ENCODE results near the gene TK2. TPM values are rescaled to one million over a fixed set of nuclear protein-coding genes. Genes with fewer than 3 reads are reported as not detected.

The TK2 gene
- total RNA-seq, 2 experiments from 2014 or later: 13.4 to 13.9 TPM

DNA sequence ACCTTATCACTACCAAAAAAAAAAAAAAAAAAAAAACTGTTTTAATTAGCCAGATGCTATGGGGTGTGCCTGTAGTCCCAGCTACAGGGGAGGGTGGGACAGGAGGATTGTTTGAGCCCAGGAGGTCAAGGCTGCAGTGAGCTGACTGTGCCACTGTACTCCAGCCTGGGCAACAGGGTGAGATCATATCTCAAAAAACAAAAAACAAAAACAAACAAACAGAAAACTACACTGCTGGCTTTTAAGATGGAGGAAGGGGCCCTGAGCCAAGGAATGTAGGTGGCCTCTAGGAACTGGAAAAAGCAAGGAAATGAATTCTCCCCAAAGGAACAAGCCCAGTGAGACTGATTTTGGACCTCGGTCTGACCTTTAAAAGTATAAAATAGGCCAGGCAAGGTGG, 61.4 kb downstream of the TK2 start:
- no peak overlapping the region for H3K27ac Mint-ChIP-seq
- no peak for DNase-seq
- peaks cover 18% of the 10 kb centered on the region for H3K4me1 Mint-ChIP-seq
- POLR2A ChIA-PET: no interaction called here
- H3K27me3 Mint-ChIP-seq: no peaks in the 10 kb centered on the region
- CTCF ChIA-PET: interaction anchor here (0.6 to 2.6 kb wide), 4 partner anchors 12 to 83 kb away, joined by 3 to 12 read pairs (median 4); no protein-coding TSS in a partner anchor
- no peaks in the 10 kb centered on the region for H3K9me3 Mint-ChIP-seq
- no peaks in the 10 kb centered on the region for H3K36me3 Mint-ChIP-seq (ENCODE audit: low read depth)
- H3K4me3 Mint-ChIP-seq: no peak overlapping the region

DNA sequence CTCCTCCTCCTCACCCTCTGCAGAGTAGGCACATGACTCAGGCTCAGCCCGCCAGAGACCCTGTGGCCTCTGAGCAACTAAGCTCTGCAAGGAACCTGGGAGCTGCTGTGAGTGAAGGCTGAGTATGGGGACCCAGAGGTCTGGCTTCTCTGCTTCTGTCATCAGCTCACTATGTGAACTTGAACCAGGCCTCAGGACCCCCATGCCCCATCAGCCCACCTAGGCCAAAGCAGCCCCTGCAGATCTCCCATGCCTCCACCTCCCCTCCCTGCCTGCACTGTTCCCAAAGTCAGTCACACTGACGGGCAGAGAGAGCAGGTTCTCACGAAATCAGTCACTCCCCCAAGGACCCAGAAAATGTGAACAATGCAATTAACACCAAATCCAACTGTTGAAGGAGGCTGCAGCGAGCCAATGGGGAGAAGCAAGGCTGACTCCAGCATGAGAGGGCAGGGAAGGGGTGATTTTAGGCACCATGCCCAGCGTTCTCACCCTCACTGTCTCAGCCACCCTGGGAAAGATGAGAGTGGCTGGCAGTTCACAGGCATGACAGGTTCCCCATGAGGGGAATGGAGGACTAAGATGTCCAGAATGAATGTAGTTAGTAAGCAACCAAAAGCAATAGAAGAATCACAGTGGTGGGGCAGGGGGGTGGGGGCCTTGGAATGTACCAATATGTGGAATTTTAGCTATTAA, 62.2 kb downstream of the TK2 start:
- H3K27ac Mint-ChIP-seq: no peak overlapping the region
- no peaks in the 10 kb centered on the region for H3K9me3 Mint-ChIP-seq
- ChIA-PET POLR2A (interaction anchor here (1.0 to 1.3 kb wide), 2 partner anchors 11 to 15 kb away, joined by 3 to 7 read pairs; no protein-coding TSS in a partner anchor), CTCF (interaction anchor here (0.6 to 2.6 kb wide), 4 partner anchors 11 to 82 kb away, joined by 3 to 12 read pairs (median 4); no protein-coding TSS in a partner anchor)
- DNase-seq: no peak
- no peak overlapping the region for H3K4me3 Mint-ChIP-seq
- H3K36me3 Mint-ChIP-seq (ENCODE audit: low read depth): no peaks in the 10 kb centered on the region
- H3K27me3 Mint-ChIP-seq: no peaks in the 10 kb centered on the region
- peaks cover 25% of the 10 kb centered on the region for H3K4me1 Mint-ChIP-seq

GRCh38 chr16:66486773-66487579, 62.9 kb downstream of the TK2 start:
- Mint-ChIP-seq H3K27me3 (no peaks in the 10 kb centered on the region), H3K36me3 (ENCODE audit: low read depth) (no peaks in the 10 kb centered on the region), H3K9me3 (no peaks in the 10 kb centered on the region), H3K4me3 (no peak overlapping the region), H3K27ac (no peak overlapping the region), H3K4me1 (peaks cover 25% of the 10 kb centered on the region)
- ChIA-PET POLR2A (interaction anchor here (1.0 to 1.3 kb wide), 2 partner anchors 10 to 16 kb away, joined by 3 to 7 read pairs; no protein-coding TSS in a partner anchor), CTCF (interaction anchor here (2.6 kb wide), 1 partner anchor 81 kb away, joined by 12 read pairs; no protein-coding TSS in a partner anchor)
- DNase-seq: no peak

GRCh38 chr16:66486199-66486772, 63.6 kb downstream of the TK2 start:
- Mint-ChIP-seq H3K27ac (no peak overlapping the region), H3K4me3 (no peak overlapping the region), H3K27me3 (no peaks in the 10 kb centered on the region), H3K9me3 (no peaks in the 10 kb centered on the region), H3K4me1 (peaks cover 25% of the 10 kb centered on the region), H3K36me3 (ENCODE audit: low read depth) (no peaks in the 10 kb centered on the region)
- DNase-seq: no peak
- ChIA-PET CTCF (interaction anchor here (2.6 kb wide), 1 partner anchor 81 kb away, joined by 12 read pairs; no protein-coding TSS in a partner anchor), POLR2A (interaction anchor here (1.0 kb wide), 1 partner anchor 17 kb away, joined by 3 read pairs; no protein-coding TSS in a partner anchor)

GRCh38 chr16:66485376-66485775, 64.5 kb downstream of the TK2 start:
- CTCF ChIA-PET: interaction anchor here (1.1 to 4.0 kb wide), 3 partner anchors 9 to 109 kb away, joined by 3 to 65 read pairs (median 3); no protein-coding TSS in a partner anchor
- POLR2A ChIA-PET: interaction anchor here (1.1 kb wide), 1 partner anchor 79 kb away, joined by 3 read pairs; no protein-coding TSS in a partner anchor
- Mint-ChIP-seq H3K4me3 (no peak overlapping the region), H3K27ac (no peak overlapping the region), H3K4me1 (peaks cover 25% of the 10 kb centered on the region), H3K36me3 (ENCODE audit: low read depth) (no peaks in the 10 kb centered on the region), H3K27me3 (no peaks in the 10 kb centered on the region), H3K9me3 (no peaks in the 10 kb centered on the region)
- DNase-seq: no peak

- ChIA-PET POLR2A (interaction anchor here (0.8 to 1.1 kb wide), 2 partner anchors 68 to 78 kb away, joined by 3 read pairs; partner anchors contain the start of gene CKLF), CTCF (interaction anchor here (0.6 to 4.0 kb wide), 4 partner anchors 8 to 203 kb away, joined by 3 to 65 read pairs (median 4); no protein-coding TSS in a partner anchor)
- Mint-ChIP-seq H3K4me1 (peaks cover 27% of the 10 kb centered on the region), H3K27ac (no peak overlapping the region), H3K4me3 (no peak overlapping the region), H3K27me3 (no peaks in the 10 kb centered on the region), H3K9me3 (no peaks in the 10 kb centered on the region), H3K36me3 (ENCODE audit: low read depth) (no peaks in the 10 kb centered on the region)
- no peak for DNase-seq
These were observed 65.3 kb downstream of the TK2 start for GRCh38 chr16:66484453-66485213.

DNA sequence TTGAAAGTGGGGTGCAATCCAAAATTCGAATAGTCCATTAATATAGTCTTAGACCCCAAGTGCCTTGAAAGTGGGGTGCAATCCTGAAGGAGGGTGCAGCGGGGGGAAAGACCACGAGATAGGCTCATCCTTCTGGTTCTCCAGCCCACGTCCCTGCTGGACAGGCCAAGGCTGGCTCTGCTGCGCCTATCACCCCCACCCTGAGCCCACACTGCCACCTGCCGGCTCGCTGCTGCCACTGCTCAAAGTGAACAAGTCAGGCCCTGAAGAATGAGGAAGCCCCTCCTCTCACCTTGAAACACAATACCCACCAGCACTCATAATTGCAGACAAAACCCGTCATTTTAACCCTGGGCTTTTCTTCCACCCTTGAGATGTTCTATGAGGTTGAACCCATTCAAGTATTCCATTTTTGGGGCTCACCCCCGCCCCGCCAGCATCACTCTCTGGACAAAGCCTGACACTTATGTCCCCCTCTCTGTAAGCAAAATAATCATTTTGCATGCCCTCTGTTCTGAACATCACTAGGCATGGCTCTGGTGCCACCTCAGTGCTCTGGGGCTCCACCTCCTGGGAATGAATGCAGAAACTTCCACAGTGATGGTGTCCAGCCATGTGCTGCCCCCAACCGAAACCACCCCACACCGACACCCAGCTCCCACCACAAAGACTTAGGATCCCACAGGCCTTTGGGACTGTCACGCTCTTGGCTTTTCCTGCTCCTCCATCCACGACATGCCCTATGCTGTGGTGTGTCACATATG, 66.1 kb downstream of the TK2 start:
- no peak overlapping the region for H3K27ac Mint-ChIP-seq
- peaks cover 33% of the 10 kb centered on the region for H3K4me1 Mint-ChIP-seq
- H3K9me3 Mint-ChIP-seq: no peaks in the 10 kb centered on the region
- DNase-seq: peak; percentile 80
- ChIA-PET CTCF (interaction anchor here (0.7 to 4.0 kb wide), 5 partner anchors 9 to 184 kb away, joined by 3 to 65 read pairs (median 3); no protein-coding TSS in a partner anchor), POLR2A (interaction anchor here (1.2 kb wide), 1 partner anchor 38 kb away, joined by 6 read pairs; no protein-coding TSS in a partner anchor)
- no peak overlapping the region for H3K4me3 Mint-ChIP-seq
- H3K36me3 Mint-ChIP-seq (ENCODE audit: low read depth): no peaks in the 10 kb centered on the region
- H3K27me3 Mint-ChIP-seq: no peaks in the 10 kb centered on the region

DNA sequence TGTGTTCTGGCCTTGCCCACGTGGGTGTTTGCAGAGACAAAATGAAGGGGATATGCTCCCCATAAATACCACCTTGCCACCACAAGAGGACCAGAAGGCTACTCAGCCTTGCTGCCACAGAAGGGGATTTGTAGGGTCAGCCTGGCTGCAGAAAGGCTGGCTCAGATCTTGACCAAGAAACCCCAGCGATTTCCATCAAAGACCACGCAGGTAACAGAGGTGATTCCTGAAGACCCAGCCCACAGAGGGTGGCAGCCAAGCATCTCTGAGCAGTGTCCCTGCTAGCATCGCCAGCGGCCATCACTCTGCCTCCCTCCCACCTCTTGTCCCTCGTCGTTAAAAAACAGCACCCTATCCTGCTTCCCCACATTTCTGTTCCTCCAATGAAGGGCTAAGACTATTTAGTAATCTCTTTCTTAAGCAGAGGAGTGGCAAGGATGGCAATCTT, 68.0 kb downstream of the TK2 start:
- CTCF ChIA-PET: interaction anchor here (1.0 to 4.0 kb wide), 4 partner anchors 8 to 124 kb away, joined by 3 to 65 read pairs (median 3); no protein-coding TSS in a partner anchor
- H3K27me3 Mint-ChIP-seq: no peaks in the 10 kb centered on the region
- no peak overlapping the region for H3K27ac Mint-ChIP-seq
- peaks cover 46% of the 10 kb centered on the region for H3K4me1 Mint-ChIP-seq
- no peak overlapping the region for H3K4me3 Mint-ChIP-seq
- no peak for DNase-seq
- H3K9me3 Mint-ChIP-seq: no peaks in the 10 kb centered on the region
- POLR2A ChIA-PET: interaction anchor here (1.5 kb wide), 1 partner anchor 81 kb away, joined by 3 read pairs; no protein-coding TSS in a partner anchor
- H3K36me3 Mint-ChIP-seq (ENCODE audit: low read depth): no peaks in the 10 kb centered on the region

DNA sequence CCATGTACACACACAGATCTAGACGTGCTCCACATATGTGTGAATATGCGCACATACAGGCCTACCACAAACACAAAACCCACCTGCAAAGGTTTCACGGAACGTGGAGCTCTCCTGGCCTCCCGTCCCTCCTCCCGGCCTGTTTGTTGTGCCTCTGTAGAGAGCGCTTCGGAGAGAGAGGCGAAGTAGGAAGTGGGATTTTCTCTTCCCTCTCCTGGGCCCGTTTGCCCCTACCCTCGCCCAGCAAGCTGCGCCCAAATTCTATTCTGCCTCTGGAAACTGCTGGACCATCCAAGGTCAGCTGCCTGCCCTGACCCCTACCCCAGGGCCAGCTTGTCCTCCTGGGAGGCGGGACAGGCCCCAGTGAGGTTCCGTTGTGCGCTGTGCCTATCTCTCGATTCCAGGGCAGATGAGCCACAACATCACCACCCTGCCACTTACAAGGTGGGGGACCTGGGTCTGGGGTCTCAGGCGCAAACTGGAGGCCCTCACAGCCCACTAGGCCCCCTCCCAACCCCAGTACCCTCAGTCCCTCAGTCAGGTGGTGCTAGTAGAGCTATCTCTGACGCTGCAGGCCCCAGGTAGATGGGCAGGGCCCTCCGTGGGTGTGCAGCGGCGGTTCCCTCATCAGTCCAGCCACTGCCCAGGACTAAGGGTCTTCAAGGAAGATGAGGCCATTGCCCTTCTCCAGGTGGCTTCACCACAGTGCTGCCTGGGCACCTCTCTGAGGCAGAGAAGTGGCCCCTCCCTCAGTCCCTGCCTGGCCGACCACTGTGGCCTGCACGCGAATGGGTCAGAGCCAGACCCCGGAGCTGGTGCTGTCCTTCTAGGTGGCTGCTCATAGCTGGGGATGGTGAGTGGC, 68.6 kb downstream of the TK2 start:
- Mint-ChIP-seq H3K27me3 (no peaks in the 10 kb centered on the region), H3K36me3 (ENCODE audit: low read depth) (no peaks in the 10 kb centered on the region), H3K9me3 (no peaks in the 10 kb centered on the region), H3K4me3 (no peak overlapping the region), H3K27ac (no peak overlapping the region), H3K4me1 (peaks cover 49% of the 10 kb centered on the region)
- ChIA-PET POLR2A (no interaction called here), CTCF (interaction anchor here (1.0 to 4.0 kb wide), 4 partner anchors 34 to 108 kb away, joined by 3 to 65 read pairs (median 10); no protein-coding TSS in a partner anchor)
- no peak for DNase-seq

- no peak for DNase-seq
- no peaks in the 10 kb centered on the region for H3K9me3 Mint-ChIP-seq
- ChIA-PET POLR2A (interaction anchor here (1.8 to 2.1 kb wide), 2 partner anchors 42 to 71 kb away, joined by 7 to 9 read pairs; partner anchors contain the start of gene CKLF), CTCF (interaction anchor here (1.3 to 2.4 kb wide), 5 partner anchors 35 to 109 kb away, joined by 3 to 15 read pairs (median 5); no protein-coding TSS in a partner anchor)
- H3K27ac Mint-ChIP-seq: no peak overlapping the region
- no peak overlapping the region for H3K4me3 Mint-ChIP-seq
- H3K36me3 Mint-ChIP-seq (ENCODE audit: low read depth): no peaks in the 10 kb centered on the region
- no peaks in the 10 kb centered on the region for H3K27me3 Mint-ChIP-seq
- H3K4me1 Mint-ChIP-seq: peaks cover 52% of the 10 kb centered on the region
These were observed 69.4 kb downstream of the TK2 start for GRCh38 chr16:66480265-66481080.

Measured in activated CD4-positive, alpha-beta memory T cell treated with anti-CD3 and anti-CD28 coated beads, Interleukin-2, amount 10 ng/mL, durations not matched to agents 7 days and 5 days (primary cell).